GM12891 (cell line): ENCODE measurements around the gene DNMBP.

Experiments used
- POLR2A ChIP-seq: IDR thresholded peaks from 2 replicates; pipeline ENCODE4 v1.6.1; 2011; ENCODE audit warnings: low read depth, low read length, control low read depth
- POLR2AphosphoS5 ChIP-seq: IDR thresholded peaks from 2 replicates; pipeline ENCODE4 v1.6.1; 2011; ENCODE audit warnings: low read depth, low read length, control low read depth
- SPI1 ChIP-seq: IDR thresholded peaks from 2 replicates; pipeline ENCODE4 v1.6.1; 2011; ENCODE audit warnings: low read depth, low read length, control low read depth
- TAF1 ChIP-seq: IDR thresholded peaks from 2 replicates; pipeline ENCODE4 v1.6.1; 2011; ENCODE audit warnings: low read depth, low read length, control low read depth

- TF ChIP-seq POLR2AphosphoS5 = no peak
- no peak for TF ChIP-seq POLR2A
- TF ChIP-seq TAF1 = no peak
- TF ChIP-seq SPI1 = no peak
These were observed 409 bp downstream of the DNMBP start for GRCh38 chr10:100009283-100009792.
